ENCODE data around the gene FOS. TPM values are rescaled to one million over a fixed set of nuclear protein-coding genes. Genes with fewer than 3 reads are reported as not detected.
A peak's percentile ranks its signal among the peaks of the same experiment; 100 is the strongest.

The FOS gene
- total RNA-seq, 1 donor from 2014 or later: 165 TPM

GRCh38 chr14:75250800-75251199, 27.8 kb upstream of the FOS start:
- DNase-seq (ENCODE audit: low spot score): no peak

GRCh38 chr14:75252254-75252837, 26.3 kb upstream of the FOS start:
- DNase-seq (ENCODE audit: low spot score): peak; percentile 86

- peak; percentile 89 for DNase-seq (ENCODE audit: low spot score)
Observed at GRCh38 chr14:75254381-75254822, 24.2 kb upstream of the FOS start.

GRCh38 chr14:75254901-75255584, 23.6 kb upstream of the FOS start:
- peak; percentile 48 for DNase-seq (ENCODE audit: low spot score)

- DNase-seq (ENCODE audit: low spot score): peak; percentile 45
Observed at GRCh38 chr14:75258079-75258802, 20.4 kb upstream of the FOS start.

- DNase-seq (ENCODE audit: low spot score): peak; percentile 99
Observed at GRCh38 chr14:75258803-75259509, 19.7 kb upstream of the FOS start.

GRCh38 chr14:75259510-75259855, 19.1 kb upstream of the FOS start:
- no peak for DNase-seq (ENCODE audit: low spot score)

GRCh38 chr14:75260025-75260763, 18.4 kb upstream of the FOS start:
- DNase-seq (ENCODE audit: low spot score): no peak

- no peak for DNase-seq (ENCODE audit: low spot score)
Observed at GRCh38 chr14:75261820-75262219, 16.8 kb upstream of the FOS start.

- no peak for DNase-seq (ENCODE audit: low spot score)
Observed at GRCh38 chr14:75262641-75263040, 16.0 kb upstream of the FOS start.

- DNase-seq (ENCODE audit: low spot score): no peak
Observed at GRCh38 chr14:75264036-75264435, 14.6 kb upstream of the FOS start.

- no peak for DNase-seq (ENCODE audit: low spot score)
Observed at GRCh38 chr14:75267141-75267721, 11.4 kb upstream of the FOS start.

GRCh38 chr14:75268633-75269550, 9.7 kb upstream of the FOS start:
- no peak for DNase-seq (ENCODE audit: low spot score)

- no peak for DNase-seq (ENCODE audit: low spot score)
Observed at GRCh38 chr14:75271514-75271913, 7.1 kb upstream of the FOS start.

- DNase-seq (ENCODE audit: low spot score): no peak
Observed at GRCh38 chr14:75273272-75274049, 5.2 kb upstream of the FOS start.

GRCh38 chr14:75274050-75274898, 4.4 kb upstream of the FOS start:
- DNase-seq (ENCODE audit: low spot score): no peak

GRCh38 chr14:75274899-75275569, 3.6 kb upstream of the FOS start:
- peak; percentile 77 for DNase-seq (ENCODE audit: low spot score)

- DNase-seq (ENCODE audit: low spot score): no peak
Observed at GRCh38 chr14:75275598-75275997, 3.0 kb upstream of the FOS start.

Measured in mucosa of gallbladder (tissue), 1 donor.